GM18868 (cell line): ENCODE measurements around the gene KDM3A.
A peak's percentile ranks its signal among the peaks of the same experiment; 100 is the strongest.

Experiments
- ATAC-seq: cut with Tn5 transposase; IDR thresholded peaks from one replicate; pipeline ENCODE4 v1.9.1; 2021; ENCODE audit warnings: mild to moderate bottlenecking, moderate library complexity; ENCODE audit not compliant: unreplicated experiment

KDM3A gene

DNA sequence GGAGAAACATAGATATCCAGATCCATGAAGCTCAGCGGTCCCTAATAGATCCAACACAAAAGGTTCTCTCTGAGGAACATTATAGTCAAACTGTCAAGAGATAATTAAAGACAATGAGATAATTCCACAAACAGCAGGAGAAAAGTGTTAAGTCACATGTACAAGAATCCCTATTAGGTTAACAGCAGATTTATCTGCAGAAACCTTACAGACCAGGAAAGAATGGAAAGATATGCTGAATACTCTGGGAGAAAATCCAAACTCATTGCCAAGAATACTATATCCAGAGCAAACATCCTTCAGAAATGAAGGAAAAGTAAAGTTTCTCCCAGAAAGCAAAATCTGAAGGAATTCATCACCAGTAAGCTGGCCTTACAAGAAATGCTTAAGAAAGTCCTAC lies 10.8 kb upstream of the KDM3A start:
- ATAC-seq: no peak

DNA sequence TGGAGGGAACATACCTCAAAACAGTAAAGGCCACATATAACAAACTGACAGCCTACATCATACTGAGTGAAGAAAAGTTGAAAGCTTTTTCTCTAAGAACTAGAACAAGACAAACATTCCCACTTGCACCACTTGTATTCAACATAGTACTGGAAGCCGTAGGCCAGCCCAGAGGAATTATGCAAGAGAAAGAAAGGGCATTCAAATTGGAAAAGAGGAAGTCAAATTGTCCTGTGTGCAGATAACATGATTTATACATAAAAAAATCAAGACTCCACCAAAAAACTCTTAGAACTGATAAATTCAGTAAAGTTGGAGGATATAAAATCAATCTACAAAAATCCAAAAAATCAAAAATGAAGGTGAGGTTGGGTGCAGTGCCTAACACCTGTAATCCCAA lies 8.0 kb upstream of the KDM3A start:
- ATAC-seq: no peak

DNA sequence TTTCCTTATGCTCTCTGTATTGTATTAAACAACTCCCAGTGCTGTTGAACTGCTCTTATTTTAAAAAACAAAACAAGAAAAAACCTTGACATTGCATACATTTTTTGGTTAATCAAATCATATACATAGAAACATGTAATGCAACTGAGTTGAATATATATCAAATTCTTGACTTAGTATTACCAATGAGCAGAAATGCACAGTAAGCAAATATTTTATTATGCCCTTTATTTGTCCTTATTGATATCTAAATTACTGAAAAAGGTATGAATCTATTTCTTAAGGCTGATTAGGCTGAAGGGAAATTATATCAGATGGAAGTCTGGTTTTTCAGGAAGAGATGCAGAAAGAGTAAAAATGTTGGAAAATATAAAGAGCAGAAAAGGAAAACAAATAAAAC lies 6.9 kb upstream of the KDM3A start:
- no peak for ATAC-seq

DNA sequence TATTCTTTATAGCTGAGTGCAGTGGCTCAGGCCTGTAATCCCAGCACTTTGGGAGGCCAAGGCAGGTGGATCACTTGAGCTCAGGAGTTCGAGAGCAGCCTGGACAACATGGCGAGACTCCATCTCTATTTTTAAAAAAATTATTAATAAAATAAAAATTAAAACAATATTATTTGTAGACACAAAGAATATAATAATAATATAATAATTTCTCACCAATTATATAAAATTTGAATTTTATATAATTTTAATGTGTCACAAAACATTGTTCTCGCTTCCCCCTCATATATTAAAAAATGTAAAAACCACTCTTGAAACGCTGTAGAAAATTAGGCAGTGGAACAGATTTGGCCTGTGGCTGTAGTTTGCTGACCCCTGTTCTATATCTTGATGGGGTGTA lies 5.6 kb upstream of the KDM3A start:
- ATAC-seq: no peak

DNA sequence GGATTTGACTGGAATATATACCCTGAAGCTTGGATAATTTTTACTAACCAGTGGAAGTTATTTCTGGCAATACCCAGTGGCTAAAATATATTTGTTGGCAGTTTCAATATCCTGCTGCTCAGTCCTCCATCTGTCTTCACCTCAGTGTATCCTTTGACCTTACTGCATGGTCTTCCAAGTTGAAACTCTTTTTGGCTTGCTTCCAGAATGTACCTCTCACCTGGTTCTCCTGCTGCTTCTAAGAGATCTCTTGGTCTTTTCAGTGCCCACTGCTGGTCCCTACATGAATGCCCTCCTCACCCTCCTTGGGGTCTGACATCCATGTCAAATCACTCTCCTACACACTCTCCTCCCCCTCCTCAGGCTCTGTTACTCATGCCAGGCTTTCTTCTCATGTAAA lies 4.8 kb upstream of the KDM3A start:
- no peak for ATAC-seq

DNA sequence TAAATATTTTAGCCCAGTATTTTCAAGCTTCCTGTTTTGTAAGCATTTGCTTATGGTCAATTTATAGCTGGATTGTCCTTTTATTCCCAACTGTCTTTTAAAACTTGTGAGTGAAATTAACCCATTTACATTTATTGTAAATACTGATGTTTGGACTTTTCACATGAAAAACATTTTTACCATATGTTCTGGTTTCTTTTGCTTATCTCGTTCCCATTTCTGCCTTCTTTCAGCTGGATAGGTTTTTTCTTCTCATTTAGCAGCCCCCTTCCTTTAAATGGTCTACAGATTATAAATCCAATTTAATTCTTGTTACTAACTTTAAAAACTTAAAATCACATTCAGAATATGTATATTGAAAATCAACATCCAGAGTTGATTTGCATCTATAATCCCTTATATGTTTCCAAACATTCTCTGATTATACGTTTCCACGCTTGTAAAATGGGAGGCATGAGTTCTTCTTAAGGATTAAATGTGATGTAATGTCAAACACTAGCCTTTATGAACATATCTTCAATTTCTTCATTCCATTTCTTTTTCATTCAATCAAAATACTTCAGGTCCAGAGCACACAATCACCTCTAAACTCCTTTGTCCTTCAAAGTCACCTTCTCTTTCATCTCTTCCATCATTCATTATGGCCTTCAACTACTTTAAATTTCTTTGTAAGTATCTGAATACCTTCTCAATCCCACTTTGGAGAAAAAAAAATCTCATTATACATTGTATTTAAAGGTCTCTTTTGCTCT lies 1.1 kb upstream of the KDM3A start:
- no peak for ATAC-seq

DNA sequence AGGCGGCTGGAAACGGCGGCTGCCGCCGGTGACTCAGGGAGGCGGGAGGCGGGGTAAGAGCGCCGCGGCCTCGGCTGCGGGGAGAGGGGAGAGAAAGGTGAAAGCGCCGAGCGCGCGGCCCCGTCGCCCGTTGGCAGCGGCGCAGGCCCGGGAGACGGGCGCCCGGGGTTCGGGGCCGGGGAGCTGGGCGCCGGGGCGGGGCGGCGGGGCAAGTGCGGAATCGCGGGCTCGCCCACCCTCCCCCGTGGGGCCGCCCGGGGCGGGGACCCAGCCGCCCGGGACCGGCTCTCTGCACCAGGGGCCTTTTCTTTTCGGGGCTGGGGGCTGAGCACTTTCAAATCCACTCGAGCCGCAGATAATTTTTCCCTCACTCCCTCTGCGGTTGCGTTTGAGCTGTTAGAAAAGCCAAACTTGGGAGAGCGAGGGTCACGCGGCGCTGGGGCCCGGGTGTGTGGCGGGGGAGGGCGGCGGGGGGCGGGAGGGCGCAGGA lies 266 bp downstream of the KDM3A start:
- ATAC-seq: no peak

DNA sequence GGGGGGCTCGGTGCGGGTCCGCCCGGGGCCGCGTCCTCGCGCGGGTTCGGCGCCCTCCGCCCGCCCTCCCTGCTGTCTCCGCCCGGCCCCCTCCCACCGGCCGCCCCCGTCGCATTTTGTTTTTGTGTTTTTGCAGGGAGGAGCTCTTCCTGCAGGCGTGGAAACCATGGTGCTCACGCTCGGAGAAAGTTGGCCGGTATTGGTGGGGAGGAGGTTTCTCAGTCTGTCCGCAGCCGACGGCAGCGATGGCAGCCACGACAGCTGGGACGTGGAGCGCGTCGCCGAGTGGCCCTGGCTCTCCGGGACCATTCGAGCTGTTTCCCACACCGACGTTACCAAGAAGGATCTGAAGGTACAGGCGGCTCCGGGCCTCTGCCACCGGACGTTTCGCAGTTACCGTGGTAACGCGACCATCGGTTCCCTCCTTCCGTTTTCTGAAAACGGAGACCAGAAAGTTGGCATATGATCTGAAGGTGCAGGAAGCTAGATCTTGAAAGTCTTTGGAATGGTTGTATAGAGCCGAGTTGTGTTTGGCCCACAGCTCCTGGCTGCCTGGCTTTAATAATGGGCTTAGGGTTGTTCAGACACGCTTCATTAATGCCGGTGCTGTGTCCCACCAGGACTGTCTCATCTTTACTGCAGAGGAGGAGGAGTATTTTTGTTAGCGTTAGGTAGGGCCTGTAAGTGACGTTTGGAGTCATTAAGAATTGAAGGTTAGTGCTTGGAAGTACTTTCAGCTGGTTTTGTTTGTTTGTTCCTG lies 891 bp downstream of the KDM3A start:
- ATAC-seq: peak; percentile 9

DNA sequence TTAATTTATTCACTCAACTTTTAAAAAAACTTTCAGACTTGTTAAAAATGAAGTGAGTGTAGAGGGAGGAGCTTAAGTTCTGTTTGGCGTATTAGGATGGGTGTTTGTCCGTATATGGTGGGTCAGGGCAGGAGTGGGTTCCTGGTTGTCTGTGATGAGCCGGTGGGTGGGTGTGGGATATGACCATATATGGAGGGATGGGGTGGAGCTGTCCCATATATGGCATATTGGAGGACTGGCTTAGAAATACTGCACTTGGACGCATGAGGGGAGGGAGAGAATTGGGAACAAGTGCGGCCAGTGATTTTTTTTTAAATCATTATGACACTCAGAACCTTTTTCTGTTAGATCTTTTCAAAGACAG lies 1.5 kb downstream of the KDM3A start:
- peak; percentile 73 for ATAC-seq

DNA sequence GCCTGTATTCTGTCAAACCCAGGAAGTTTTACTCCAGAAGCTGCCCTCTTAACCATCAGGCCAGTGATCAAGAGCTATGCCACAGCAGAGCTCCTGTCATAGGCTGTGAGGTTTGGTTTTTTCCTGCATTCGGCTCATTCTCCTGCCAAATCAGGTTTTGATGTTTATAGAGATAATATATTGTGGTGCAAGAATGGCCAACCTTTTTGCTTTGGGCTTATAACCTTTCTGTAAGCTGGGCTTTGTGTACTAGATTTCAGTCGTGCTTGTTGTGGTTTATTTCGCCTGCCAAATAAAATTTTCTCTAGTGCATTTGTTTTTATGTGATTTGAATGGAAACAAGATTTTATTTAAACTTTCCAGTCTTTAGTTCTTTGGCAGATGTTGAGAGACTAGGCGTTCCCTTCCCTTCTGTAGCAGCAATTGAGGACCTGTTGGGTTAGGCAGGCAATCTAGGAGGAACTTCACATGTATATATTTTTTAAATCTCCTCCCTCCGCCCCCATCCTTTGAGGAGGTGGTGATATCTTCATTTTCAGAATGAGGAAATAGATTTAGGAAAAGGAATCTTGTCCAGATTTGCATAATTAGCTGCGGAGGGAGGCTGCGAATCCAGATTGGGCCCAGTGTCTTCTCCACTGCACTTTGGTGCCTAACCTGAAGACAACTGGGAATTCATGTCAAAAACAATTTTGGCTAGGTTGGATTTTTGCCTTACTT lies 2.6 kb downstream of the KDM3A start:
- ATAC-seq: no peak

DNA sequence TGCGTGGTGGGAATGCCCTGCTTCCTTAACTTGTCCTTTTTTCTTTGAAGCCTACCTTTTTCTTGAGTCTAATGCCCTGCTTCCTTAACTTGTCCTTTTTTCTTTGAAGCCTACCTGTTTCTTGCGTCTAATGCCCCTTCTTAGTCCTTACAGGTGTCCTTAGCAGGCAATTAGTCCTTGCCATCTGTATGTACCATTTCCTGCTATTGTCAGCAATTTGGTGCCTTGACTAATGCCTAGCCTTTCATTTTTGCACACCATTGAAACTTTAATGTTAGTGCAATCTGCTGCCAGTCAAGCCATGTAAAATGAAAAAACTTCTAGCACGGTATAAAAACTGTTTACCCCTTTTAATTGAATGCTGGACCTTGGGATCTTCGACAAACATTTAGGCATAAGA lies 4.3 kb downstream of the KDM3A start:
- no peak for ATAC-seq

DNA sequence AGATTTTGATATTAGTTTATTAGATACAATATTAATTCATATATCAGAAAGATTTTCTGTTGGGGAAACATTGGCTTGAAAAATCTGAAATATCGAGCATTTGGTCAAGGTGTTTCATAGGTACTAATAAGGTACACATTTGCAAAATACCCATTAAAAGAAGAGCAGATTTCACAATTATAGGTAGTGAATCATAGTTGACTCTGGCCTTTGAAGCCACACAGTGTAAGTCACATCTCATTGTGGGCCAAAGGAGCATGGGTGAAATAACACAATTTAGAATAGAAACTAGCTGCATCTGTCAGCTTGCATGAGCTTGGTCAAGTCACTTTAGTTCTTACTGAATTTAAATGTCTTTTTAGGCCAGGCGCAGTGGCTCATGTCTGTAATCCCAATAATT lies 4.9 kb downstream of the KDM3A start:
- ATAC-seq: no peak

DNA sequence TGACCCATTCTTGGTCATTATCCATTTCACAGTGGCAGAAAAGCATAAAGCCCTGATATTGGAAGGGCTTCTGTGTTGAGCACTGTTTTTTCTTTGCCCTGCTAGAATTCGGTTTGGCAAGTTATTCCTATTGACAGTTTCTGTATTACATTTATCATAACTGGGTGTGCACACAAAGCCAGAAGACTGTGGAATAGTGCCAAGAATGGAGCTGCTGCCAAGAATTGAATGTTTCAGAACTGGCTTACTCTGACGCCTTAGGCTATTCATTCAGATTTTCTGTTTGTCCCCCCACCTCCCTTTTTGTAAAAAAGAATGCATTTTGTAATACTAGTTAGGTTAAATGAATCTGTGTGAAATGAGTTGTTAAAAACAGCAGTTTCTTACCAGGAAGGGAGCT lies 12.7 kb downstream of the KDM3A start:
- no peak for ATAC-seq

DNA sequence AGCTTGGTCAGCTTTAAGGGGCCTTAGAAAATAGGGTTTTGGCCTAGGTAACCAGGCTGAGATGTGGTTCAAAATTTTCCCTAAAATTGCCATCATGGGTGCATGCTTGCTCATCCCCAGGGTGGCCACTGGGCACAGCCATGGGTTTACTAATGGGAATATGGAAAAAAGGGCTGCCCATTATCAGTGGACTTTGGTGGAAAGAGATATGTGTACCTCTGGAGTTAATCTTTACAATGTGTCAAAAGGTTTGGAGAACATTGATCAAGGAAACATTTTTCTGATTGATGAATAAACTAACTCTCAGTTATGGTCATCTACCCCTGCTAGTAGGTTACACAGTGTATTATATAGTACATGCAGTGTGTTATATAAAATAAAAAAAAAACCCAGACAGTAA lies 13.1 kb downstream of the KDM3A start:
- no peak for ATAC-seq

DNA sequence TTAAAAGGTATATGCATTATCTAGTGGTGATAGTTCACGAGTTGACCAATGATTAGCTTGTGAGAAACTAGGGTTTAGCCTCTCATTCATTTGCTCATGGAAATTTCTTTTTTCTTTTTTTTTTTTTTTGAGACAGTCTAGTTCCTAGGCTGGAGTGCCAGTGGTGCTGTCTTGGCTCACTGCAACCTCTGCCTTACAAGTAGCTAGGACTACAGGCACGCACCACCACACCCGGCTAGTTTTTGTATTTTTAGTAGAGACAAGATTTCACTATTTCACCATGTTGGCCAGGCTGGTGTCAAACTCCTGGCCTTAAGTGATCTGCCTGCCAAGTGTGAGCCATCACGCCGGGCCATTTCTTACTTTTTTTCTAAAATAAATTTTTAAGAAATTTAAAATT lies 14.0 kb downstream of the KDM3A start:
- ATAC-seq: no peak

DNA sequence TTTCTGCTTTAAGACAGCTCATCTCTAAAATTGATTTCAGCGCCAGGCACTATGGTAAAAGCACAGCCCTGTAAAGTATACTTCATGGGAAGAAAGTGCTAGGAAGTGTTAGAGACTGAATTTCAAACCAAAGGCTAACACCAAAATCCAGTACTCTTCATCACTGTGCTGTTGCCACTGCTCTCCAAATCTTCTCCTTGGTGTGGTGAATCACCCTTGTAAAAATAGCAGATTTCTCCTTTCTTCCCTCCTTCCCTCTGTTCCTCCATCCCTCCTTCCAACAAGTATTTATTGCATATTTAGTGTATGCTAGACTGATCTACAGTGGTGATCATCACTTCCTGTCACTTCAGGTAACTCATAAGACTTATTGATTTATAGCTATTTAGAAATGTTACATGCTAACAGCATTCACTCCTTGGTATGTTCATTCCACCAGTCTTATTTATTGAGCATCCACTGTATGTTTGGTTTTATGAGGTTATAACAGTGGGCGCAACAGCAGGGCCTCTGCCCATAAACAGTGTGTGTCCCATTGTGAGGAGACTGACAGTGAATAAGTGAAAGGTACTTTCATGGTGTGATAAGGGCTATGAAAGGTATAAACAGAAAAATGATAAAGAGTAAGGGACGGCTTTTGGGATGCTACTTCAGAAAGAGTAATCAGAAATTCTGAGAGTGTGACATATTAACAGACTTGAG lies 20.0 kb downstream of the KDM3A start:
- no peak for ATAC-seq

DNA sequence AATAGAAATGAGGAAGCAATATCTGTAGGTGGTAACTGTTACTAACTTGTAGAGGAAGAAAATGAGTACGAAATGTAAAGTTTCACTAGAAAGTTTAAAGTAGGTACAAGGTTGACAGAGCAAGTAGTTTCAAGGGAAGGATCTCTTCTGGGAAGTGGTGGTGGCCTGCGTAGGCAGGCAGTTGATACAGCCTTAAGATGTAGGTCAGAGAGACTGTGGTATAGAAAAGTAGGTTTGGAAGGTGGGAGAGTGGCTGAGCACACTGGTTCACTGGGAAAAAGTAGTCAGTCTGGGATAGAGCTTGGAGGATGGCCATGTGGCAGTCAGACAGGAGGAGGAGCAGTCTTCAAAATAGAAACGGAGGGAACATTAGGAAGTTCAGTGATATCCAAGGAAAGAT lies 23.5 kb downstream of the KDM3A start:
- ATAC-seq: no peak

DNA sequence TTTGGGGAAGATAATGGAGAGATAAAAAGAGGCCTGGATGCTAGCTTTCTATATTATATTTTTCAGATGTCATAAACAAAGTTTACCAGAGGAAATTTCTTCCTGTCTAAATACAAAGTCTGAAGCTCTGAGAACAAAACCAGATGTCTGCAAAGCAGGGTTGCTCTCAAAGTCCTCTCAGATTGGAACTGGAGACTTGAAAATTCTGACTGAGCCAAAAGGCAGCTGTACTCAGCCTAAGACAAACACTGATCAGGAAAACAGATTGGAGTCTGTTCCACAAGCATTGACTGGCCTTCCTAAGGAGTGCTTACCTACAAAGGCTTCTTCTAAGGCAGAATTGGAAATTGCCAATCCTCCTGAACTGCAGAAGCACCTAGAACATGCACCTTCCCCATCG lies 25.1 kb downstream of the KDM3A start:
- no peak for ATAC-seq

DNA sequence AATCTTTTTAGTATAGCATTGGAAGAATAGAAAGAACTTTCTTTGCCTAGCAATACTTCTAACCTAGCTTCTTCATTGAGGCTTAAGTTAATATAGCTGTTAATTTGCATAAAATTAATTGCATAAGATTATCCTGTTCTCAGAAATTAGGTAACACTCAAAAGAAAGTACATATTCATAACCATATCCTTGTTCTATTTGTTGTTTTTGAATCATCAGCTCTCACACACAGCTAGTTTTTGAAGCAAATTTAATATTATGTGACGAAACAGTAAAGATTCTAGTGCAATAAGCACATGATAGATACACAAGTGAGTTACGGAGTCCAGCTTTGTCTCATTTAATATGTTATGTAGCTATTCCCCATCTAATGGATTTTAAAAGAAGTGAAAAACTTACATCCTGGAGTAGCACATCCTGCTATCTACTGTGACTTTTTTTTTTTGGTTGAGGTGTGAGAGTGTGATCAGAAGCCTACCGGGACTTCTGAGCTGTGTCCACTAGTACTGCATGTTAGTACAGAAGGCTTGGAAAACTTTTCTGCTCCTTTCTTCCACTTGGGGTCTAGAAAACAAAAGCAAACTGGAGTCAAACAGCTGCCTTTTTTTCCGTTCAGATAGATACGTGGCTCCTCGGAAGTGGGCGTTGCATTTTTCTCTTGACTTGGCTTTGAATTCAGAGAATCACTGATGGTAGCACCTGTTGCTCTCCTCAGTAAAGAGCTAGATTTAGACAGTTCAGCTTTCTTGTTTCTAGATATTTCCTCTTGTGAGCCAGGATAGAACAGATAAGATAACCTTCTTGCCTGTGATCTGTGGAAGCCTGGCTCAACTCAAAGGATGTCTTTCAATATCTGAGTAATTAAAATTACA lies 27.2 kb downstream of the KDM3A start:
- ATAC-seq: no peak

DNA sequence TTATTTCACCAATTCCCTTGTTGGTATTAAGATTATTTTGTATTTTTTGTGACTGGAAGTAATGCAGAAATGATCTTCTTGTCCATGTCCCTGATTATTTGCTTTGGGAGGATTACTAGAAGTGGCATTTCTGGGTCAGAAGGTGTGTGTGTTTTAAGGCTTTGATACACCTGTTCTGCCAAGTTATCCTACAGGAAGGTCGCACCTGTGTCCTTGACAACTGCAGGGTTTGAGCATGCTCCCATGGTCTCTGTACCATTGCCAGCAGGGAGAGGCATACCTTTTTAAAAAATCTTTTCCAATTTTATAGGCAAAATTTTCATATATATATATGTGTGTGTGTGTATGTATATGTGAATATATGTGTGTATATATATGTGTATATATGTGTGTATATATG lies 29.7 kb downstream of the KDM3A start:
- ATAC-seq: no peak
